Astrocyte (in vitro differentiated cells and primary cell): ENCODE data around the gene RAB26. TPM values are rescaled to one million over a fixed set of nuclear protein-coding genes. Genes with fewer than 3 reads are reported as not detected.

Experiments
- DNase-seq: peaks from one replicate; pipeline ENCODE4 v3.0.0-alpha.2; 2010; ENCODE audit warnings: low read depth
- FAIRE-seq: peaks from 2 replicates; lab custom pipeline; 2011; peaks lifted over from hg19 to GRCh38; lab: Jason Lieb, UNC
- H2AFZ ChIP-seq: 2 replicates; pipeline ENCODE4 v1.6.0; 2012; ENCODE audit warnings: low read depth, low read length, inconsistent platforms
- H3K27ac ChIP-seq: 2 replicates; pipeline ENCODE4 v1.5.1; 2011; ENCODE audit warnings: low read depth, low read length, inconsistent platforms
- H3K27me3 ChIP-seq: 2 replicates; pipeline ENCODE4 v1.6.0; 2011; ENCODE audit warnings: low read length, inconsistent platforms; ENCODE audit not compliant: insufficient read depth
- H3K36me3 ChIP-seq: 2 replicates; pipeline ENCODE4 v1.5.1; 2011; ENCODE audit warnings: low read length, inconsistent platforms; ENCODE audit not compliant: insufficient read depth
- H3K4me1 ChIP-seq: 2 replicates; pipeline ENCODE4 v1.5.1; 2011; ENCODE audit warnings: low read length, inconsistent platforms; ENCODE audit not compliant: insufficient read depth
- H3K4me2 ChIP-seq: 2 replicates; pipeline ENCODE4 v1.6.0; 2012; ENCODE audit warnings: low read length, inconsistent platforms
- H3K4me3 ChIP-seq: 2 replicates; pipeline ENCODE4 v1.5.1; 2011; ENCODE audit warnings: low read depth, mild to moderate bottlenecking, low read length, inconsistent platforms; ENCODE audit not compliant: insufficient read depth
- H3K79me2 ChIP-seq: 2 replicates; pipeline ENCODE4 v1.6.0; 2012; ENCODE audit warnings: mild to moderate bottlenecking, low read length, inconsistent platforms; ENCODE audit not compliant: insufficient read depth
- H3K9ac ChIP-seq: 2 replicates; pipeline ENCODE4 v1.6.0; 2012; ENCODE audit warnings: mild to moderate bottlenecking, low read length, inconsistent platforms
- H3K9me3 ChIP-seq: 2 replicates; pipeline ENCODE4 v1.5.1; 2012; ENCODE audit warnings: low read depth, mild to moderate bottlenecking, low read length, inconsistent platforms; ENCODE audit not compliant: insufficient read depth
- H4K20me1 ChIP-seq: 2 replicates; pipeline ENCODE4 v1.6.0; 2012; ENCODE audit warnings: low read length, inconsistent platforms; ENCODE audit not compliant: insufficient read depth
- H3K27ac Mint-ChIP-seq: one replicate; pipeline ENCODE4 v1.8.0; 2021; ENCODE audit warnings: mild to moderate bottlenecking, mixed read lengths; ENCODE audit not compliant: unreplicated experiment
- H3K27me3 Mint-ChIP-seq: one replicate; pipeline ENCODE4 v1.8.0; 2021; ENCODE audit warnings: low read depth, mixed read lengths; ENCODE audit not compliant: unreplicated experiment
- H3K36me3 Mint-ChIP-seq: one replicate; pipeline ENCODE4 v1.8.0; 2021; ENCODE audit warnings: low read depth, mixed read lengths; ENCODE audit not compliant: unreplicated experiment
- H3K4me1 Mint-ChIP-seq: one replicate; pipeline ENCODE4 v1.8.0; 2021; ENCODE audit warnings: low read depth, mixed read lengths; ENCODE audit not compliant: unreplicated experiment
- H3K4me3 Mint-ChIP-seq: one replicate; pipeline ENCODE4 v1.8.0; 2021; ENCODE audit warnings: mild to moderate bottlenecking, moderate library complexity, mixed read lengths; ENCODE audit not compliant: unreplicated experiment
- H3K9me3 Mint-ChIP-seq: one replicate; pipeline ENCODE4 v1.8.0; 2021; ENCODE audit warnings: mild to moderate bottlenecking, mixed read lengths; ENCODE audit not compliant: unreplicated experiment
- EZH2 ChIP-seq: IDR thresholded peaks from 2 replicates; pipeline ENCODE4 v1.6.1; 2012; ENCODE audit warnings: mild to moderate bottlenecking, low read length, inconsistent platforms; ENCODE audit not compliant: insufficient read depth
- total RNA-seq: library from RNA; stranded (reverse); gene quantifications from 2 replicates; pipeline ENCODE4 v1.2.1, GENCODE V29; 2021
- TF ChIP-seq, protein P1 (sequence below): IDR thresholded peaks from 2 replicates; pipeline ENCODE4 v1.5.1; 2011; ENCODE audit warnings: low read depth, mild to moderate bottlenecking, inconsistent platforms, low read length, moderate library complexity; ENCODE audit not compliant: insufficient read depth

Gene RAB26
- total RNA-seq, 1 donor from 2014 or later: 1.4 TPM

DNA sequence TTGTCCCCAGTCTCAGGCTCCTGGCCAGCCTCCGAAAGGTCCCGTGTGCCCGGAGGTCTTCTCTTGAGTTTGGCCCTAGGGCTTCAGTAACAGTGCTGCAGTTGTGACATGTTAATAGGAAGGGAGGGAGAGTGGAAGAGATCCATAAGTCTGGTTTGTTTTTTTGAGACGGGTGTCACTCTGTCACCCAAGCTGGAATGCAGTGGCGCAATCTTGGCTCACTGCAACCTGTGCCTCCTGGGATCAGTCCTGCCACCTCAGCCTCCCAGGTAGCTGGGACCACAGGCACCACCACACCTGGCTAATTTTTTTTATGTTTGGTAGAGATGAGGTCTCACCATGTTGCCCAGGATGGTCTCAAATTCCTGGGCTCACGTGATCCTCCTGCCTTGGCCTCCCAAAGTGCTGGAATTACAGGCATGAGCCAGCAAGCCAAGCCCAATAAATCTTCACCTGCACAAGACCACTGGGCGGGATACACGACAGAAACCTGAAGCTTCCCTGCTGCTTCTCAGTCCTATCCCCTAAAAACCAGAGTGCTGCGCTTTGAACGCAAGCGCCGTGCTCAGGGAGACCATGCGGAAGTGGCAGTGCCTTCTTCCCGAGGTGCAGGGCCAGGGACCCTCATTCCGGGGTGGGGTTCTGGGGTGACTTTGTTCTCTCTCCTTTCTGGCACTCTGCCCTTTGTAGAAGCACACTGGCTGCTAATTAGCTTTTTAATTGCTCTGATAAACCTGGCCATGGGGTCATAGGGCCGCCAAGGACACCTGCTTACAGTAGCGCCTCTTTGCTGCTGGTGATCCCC lies 18.0 kb downstream of the RAB26 start:
- peak overlapping the region; percentile 62 for H3K27ac Mint-ChIP-seq
- H3K36me3 ChIP-seq: peaks cover 7% of the 10 kb centered on the region
- TF ChIP-seq, protein P1, sequence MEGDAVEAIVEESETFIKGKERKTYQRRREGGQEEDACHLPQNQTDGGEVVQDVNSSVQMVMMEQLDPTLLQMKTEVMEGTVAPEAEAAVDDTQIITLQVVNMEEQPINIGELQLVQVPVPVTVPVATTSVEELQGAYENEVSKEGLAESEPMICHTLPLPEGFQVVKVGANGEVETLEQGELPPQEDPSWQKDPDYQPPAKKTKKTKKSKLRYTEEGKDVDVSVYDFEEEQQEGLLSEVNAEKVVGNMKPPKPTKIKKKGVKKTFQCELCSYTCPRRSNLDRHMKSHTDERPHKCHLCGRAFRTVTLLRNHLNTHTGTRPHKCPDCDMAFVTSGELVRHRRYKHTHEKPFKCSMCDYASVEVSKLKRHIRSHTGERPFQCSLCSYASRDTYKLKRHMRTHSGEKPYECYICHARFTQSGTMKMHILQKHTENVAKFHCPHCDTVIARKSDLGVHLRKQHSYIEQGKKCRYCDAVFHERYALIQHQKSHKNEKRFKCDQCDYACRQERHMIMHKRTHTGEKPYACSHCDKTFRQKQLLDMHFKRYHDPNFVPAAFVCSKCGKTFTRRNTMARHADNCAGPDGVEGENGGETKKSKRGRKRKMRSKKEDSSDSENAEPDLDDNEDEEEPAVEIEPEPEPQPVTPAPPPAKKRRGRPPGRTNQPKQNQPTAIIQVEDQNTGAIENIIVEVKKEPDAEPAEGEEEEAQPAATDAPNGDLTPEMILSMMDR: no peak
- no peak for TF ChIP-seq EZH2
- H3K27me3 ChIP-seq: no peaks in the 10 kb centered on the region
- no peak overlapping the region for H3K4me2 ChIP-seq
- H3K4me3 Mint-ChIP-seq: no peak overlapping the region
- peaks cover 49% of the 10 kb centered on the region for H3K79me2 ChIP-seq
- H3K4me3 ChIP-seq: no peak overlapping the region
- peaks cover 2% of the 10 kb centered on the region for H3K4me1 Mint-ChIP-seq
- no peaks in the 10 kb centered on the region for H3K9me3 ChIP-seq
- no peak overlapping the region for H3K9ac ChIP-seq
- peaks cover 2% of the 10 kb centered on the region for H3K36me3 Mint-ChIP-seq
- FAIRE-seq (no peak), DNase-seq (no peak)
- H4K20me1 ChIP-seq: peaks cover 56% of the 10 kb centered on the region
- H3K9me3 Mint-ChIP-seq: no peaks in the 10 kb centered on the region
- no peak overlapping the region for H2AFZ ChIP-seq
- H3K27ac ChIP-seq: no peak overlapping the region
- H3K27me3 Mint-ChIP-seq: no peaks in the 10 kb centered on the region
- peaks cover 3% of the 10 kb centered on the region for H3K4me1 ChIP-seq

DNA sequence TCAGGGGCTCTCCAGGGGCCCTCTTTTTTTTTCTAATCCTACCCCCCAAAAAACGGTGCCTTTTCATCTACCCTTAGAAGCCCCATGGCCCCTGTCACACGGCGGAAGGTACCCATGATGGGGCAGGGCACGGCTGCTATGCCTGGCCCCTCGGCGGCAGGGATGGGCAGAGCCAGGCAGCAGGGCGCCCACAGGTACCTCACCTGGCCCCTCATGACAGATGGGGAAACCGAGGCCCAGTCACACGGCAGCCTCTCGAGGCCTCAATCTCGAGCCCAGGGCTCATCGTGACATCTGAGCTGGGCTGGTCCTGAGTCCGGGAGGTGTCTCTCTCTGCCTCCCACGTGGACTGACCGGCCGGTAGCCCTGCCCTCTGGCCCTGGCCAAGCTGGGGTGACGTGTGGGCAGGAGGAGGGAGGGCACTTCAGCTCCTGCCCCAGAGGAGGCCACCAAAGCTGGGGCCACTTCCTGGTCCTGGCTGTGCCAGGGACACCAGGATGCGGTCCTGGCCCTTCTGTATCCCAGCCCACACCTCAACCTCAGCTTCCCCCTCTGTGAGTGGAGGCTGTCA lies 18.7 kb downstream of the RAB26 start:
- Histone ChIP-seq H2AFZ (no peak overlapping the region), H4K20me1 (peaks cover 49% of the 10 kb centered on the region), H3K4me2 (no peak overlapping the region), H3K79me2 (peaks cover 42% of the 10 kb centered on the region), H3K27ac (no peak overlapping the region), H3K9ac (no peak overlapping the region), H3K36me3 (peaks cover 7% of the 10 kb centered on the region), H3K27me3 (no peaks in the 10 kb centered on the region), H3K4me1 (peaks cover 2% of the 10 kb centered on the region), H3K9me3 (no peaks in the 10 kb centered on the region), H3K4me3 (no peak overlapping the region)
- peaks cover 2% of the 10 kb centered on the region for H3K36me3 Mint-ChIP-seq
- peaks cover 2% of the 10 kb centered on the region for H3K4me1 Mint-ChIP-seq
- no peak for TF ChIP-seq EZH2
- TF ChIP-seq, protein P1: no peak
- H3K9me3 Mint-ChIP-seq: no peaks in the 10 kb centered on the region
- no peak overlapping the region for H3K4me3 Mint-ChIP-seq
- H3K27me3 Mint-ChIP-seq: no peaks in the 10 kb centered on the region
- no peak for DNase-seq
- H3K27ac Mint-ChIP-seq: no peak overlapping the region
- no peak for FAIRE-seq

DNA sequence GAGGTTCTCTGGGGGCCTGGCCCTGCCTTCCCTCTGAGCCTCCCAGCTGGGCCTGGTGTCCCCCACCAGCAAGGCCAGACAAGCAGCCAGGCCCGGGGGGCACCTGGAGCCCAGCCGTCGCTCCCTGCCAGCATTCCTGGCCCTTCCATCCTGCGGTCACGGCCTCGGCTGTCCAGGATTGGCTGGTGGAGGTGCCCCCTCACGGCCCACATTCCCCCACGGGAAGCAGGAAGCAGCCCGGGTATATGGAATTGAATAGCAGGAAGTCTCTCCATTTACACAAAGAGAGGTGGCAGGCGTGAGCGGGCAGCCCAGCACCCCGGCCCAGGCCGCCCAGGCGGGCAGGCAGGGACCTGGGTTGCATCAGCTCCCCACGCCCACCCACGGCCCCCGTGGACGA lies 21.7 kb downstream of the RAB26 start:
- H4K20me1 ChIP-seq: peaks cover 36% of the 10 kb centered on the region
- Mint-ChIP-seq H3K9me3 (no peaks in the 10 kb centered on the region), H3K36me3 (peaks cover 2% of the 10 kb centered on the region), H3K4me3 (no peak overlapping the region), H3K4me1 (no peaks in the 10 kb centered on the region), H3K27me3 (no peaks in the 10 kb centered on the region), H3K27ac (no peak overlapping the region)
- no peak overlapping the region for H3K4me3 ChIP-seq
- no peaks in the 10 kb centered on the region for H3K9me3 ChIP-seq
- no peak overlapping the region for H3K4me2 ChIP-seq
- H3K27ac ChIP-seq: no peak overlapping the region
- FAIRE-seq (no peak), DNase-seq (no peak)
- H3K27me3 ChIP-seq: no peaks in the 10 kb centered on the region
- H3K4me1 ChIP-seq: no peaks in the 10 kb centered on the region
- peaks cover 17% of the 10 kb centered on the region for H3K79me2 ChIP-seq
- H3K9ac ChIP-seq: no peak overlapping the region
- H2AFZ ChIP-seq: no peak overlapping the region
- H3K36me3 ChIP-seq: peaks cover 7% of the 10 kb centered on the region
- TF ChIP-seq, protein P1: no peak
